SJSA1 (cell line): ENCODE results near the gene RASA3. TPM values are rescaled to one million over a fixed set of nuclear protein-coding genes. Genes with fewer than 3 reads are reported as not detected.

Source experiments
- DNase-seq, 2 experiments: peaks; one replicate each; pipeline ENCODE4 v3.0.0-alpha.2; 2015 to 2020; ENCODE audit warnings: low spot score in 2 of 2, low read depth in 1 of 2
- H3K27ac ChIP-seq: fragments of 250-450 bp; sonication (Bioruptor Pico); 2 replicates; pipeline ENCODE4 v1.5.1; 2020; ENCODE audit warnings: mild to moderate bottlenecking, moderate library complexity
- H3K27me3 ChIP-seq: fragments of 250-450 bp; sonication (Bioruptor Pico); replicated peaks from 2 replicates; pipeline ENCODE4 v1.5.1; 2020; ENCODE audit warnings: mild to moderate bottlenecking, moderate library complexity
- H3K36me3 ChIP-seq: fragments of 250-450 bp; sonication (Bioruptor Pico); 2 replicates; pipeline ENCODE4 v1.5.1; 2020; ENCODE audit warnings: mild to moderate bottlenecking
- H3K4me1 ChIP-seq: fragments of 250-450 bp; sonication (Bioruptor Pico); replicated peaks from 2 replicates; pipeline ENCODE4 v1.6.1; 2021; ENCODE audit warnings: mild to moderate bottlenecking
- H3K4me3 ChIP-seq: fragments of 250-450 bp; sonication (Bioruptor Pico); 2 replicates; pipeline ENCODE4 v1.5.1; 2020; ENCODE audit warnings: mild to moderate bottlenecking
- H3K9me3 ChIP-seq: fragments of 250-450 bp; sonication (Bioruptor Pico); replicated peaks from 2 replicates; pipeline ENCODE4 v1.5.1; 2020; ENCODE audit warnings: mild to moderate bottlenecking
- total RNA-seq: library from RNA; depleted of rRNA; stranded (reverse); fragments of >200 nt; shearing (Covaris generic); gene quantifications from 2 replicates; pipeline ENCODE4 v1.2.3, GENCODE V29; 2014

Gene RASA3
- total RNA-seq, 1 experiment from 2014 or later: 19.8 TPM

DNA sequence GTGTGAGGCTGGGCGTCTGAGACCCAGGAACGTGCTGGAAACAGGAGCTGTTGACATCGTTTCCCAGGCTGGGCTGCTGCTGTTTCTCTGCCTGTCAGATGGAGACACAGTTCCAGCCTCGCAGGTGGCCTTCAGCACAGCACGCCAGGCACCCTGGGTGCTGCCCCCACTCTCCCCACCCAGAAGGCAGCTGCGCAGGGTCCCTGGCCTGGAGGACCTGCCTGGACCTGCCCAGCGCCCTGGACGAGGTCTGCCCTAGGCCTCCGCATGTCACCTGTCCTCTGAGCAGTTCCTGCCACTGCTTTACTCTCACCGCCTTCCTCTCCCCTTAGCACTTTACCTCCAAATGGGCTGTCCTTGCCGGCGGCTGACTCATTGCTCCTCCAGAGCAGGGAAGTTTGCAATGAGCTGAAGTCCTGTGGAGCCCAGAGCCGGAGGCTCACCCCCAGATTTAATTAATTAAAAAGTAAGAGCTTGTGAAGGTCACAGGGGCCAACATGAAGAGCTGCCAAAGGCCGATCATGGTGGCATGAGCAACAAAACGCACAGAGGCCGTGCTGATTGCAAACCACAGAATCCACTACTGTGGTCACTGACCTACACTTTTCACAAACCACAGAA, 190.7 kb downstream of the RASA3 start:
- H3K4me3 ChIP-seq: no peak overlapping the region
- H3K27ac ChIP-seq: no peak overlapping the region
- H3K27me3 ChIP-seq: no peaks in the 10 kb centered on the region
- H3K9me3 ChIP-seq: no peaks in the 10 kb centered on the region
- no peaks in the 10 kb centered on the region for H3K36me3 ChIP-seq
- peaks cover 13% of the 10 kb centered on the region for H3K4me1 ChIP-seq
- peak; percentile 71 to 75 for DNase-seq

DNA sequence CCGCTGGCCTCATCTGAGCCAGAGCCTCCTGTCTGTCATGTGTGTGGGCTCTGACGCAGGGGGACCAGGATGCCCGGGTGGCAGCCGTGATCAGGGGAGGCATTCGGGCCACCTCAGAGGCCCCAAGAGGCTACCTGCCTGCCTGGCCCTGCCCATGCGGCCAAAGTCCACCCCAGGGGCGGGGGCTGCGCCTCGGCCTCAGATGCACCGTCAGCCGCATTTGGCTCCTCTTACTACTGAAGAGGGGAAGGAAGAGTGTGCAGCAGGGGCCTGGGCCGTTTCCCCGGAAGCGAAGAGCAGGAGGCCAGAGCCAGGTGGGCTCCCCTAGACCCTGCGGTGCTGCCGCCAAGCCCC, 192.5 kb downstream of the RASA3 start:
- Histone ChIP-seq H3K36me3 (no peaks in the 10 kb centered on the region), H3K27me3 (no peaks in the 10 kb centered on the region), H3K9me3 (no peaks in the 10 kb centered on the region), H3K4me3 (no peak overlapping the region), H3K4me1 (peaks cover 13% of the 10 kb centered on the region), H3K27ac (no peak overlapping the region)
- no peak for DNase-seq

DNA sequence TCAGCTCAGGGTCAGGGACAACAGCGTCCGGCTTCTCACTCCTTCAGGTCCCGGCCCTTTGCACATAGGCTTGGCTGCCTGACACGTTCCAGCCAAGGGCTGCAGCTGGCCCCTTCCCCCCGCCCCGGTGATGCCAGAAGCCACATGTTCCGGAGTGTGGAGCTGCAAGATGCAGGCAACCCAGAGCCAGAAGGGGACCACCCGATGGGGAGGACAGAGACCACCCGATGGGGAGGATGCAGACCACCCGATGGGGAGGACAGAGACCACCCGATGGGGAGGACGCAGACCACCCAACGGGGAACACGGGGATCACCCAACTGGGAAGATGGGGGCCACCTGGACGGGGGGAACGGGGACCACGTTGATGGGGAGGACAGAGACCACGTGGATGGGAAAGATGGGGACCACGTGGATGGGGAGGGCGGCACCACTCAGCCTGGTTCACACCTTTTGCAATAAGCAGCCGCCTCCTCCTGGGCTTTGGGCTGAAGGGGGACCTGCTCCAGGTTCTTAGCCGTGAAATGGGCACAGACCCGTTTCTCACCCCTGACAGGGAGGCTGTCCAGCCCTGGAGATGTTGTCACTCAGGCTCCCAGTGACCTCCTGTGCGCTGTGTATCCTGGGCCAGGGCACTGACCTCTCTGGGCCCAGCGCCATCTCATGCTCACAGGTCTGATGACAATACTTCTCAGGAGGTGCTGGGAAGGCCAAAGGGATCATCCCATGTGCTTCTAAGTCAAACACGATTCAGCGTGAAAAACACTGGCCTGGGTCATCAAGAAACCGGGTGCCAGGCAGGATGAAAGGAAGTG, 193.1 kb downstream of the RASA3 start:
- H3K9me3 ChIP-seq: no peaks in the 10 kb centered on the region
- no peaks in the 10 kb centered on the region for H3K27me3 ChIP-seq
- no peak for DNase-seq
- peaks cover 13% of the 10 kb centered on the region for H3K4me1 ChIP-seq
- H3K4me3 ChIP-seq: no peak overlapping the region
- H3K36me3 ChIP-seq: no peaks in the 10 kb centered on the region
- no peak overlapping the region for H3K27ac ChIP-seq

DNA sequence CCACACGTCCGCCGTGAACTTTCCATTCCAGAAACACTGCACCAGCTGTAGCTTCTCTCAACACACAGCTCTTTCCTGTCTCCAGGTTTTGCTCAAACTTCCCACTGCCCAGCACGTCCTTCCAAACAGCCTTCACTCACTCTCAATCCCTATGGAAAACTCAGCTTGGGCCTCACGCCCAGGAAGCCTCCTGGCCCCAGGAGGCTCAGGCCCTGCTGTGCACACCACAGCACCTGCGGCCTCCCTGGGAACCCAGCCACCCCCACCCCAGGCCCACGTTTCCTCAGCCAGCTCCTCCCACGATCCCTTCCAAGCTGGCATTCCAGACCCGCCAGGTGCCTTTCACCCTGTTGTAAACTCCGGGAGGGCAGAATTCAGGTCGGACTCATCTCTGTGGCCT, 193.7 kb downstream of the RASA3 start:
- no peak for DNase-seq
- Histone ChIP-seq H3K9me3 (no peaks in the 10 kb centered on the region), H3K4me1 (peaks cover 13% of the 10 kb centered on the region), H3K36me3 (no peaks in the 10 kb centered on the region), H3K27me3 (no peaks in the 10 kb centered on the region), H3K27ac (no peak overlapping the region), H3K4me3 (no peak overlapping the region)

DNA sequence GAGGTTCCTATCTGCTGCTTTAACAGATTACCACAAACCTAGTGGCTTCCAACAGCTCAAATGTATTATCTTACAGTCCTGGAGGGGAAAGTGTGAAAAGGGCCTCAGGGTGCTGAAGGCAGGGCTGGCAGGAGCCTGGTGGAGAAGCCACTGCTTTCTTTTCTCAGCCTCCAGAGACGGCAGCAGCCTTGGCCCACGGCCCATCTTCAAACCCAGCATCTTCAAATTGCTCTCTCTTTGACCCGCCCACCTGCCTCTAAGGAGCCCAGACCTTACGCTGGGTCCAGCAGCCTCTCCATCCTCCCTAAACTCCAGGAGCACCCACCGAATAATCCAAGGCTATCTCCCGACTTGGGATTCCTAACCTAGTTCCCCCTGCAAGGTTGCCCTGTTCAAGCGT, 194.2 kb downstream of the RASA3 start:
- Histone ChIP-seq H3K27ac (no peak overlapping the region), H3K4me1 (peaks cover 13% of the 10 kb centered on the region), H3K27me3 (no peaks in the 10 kb centered on the region), H3K9me3 (no peaks in the 10 kb centered on the region), H3K36me3 (no peaks in the 10 kb centered on the region), H3K4me3 (no peak overlapping the region)
- DNase-seq: no peak

DNA sequence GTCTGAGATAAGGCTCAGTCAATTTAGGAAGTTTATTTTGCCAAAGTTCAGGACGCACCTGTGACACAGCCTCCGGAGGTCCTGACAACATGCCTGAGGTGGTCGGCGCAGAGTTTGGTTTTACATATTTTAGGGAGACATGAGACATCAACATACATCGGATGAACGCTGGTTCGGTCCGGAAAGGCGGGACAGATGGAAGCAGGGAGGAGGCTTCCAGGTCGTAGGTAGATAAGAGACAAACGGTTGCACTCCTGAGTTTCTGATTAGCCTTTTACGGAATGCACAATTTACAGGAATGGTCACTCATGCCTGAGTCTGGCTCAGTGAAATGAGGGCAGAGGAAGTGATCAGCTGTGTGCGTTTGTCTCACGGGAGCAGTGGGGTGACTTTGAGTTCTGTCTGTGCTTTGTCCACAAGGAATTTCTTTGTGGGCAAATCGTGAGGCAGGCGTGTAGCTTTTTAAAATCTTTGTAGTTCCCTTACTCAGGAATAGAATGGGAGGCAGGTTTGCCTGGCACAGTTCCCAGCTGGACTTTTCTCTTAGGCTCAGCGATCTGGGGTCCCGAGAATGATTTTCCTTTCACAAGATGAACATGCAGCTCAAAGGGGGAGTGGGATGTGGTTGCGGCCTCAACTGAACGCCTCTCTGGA, 194.8 kb downstream of the RASA3 start:
- no peaks in the 10 kb centered on the region for H3K9me3 ChIP-seq
- no peak for DNase-seq
- H3K27me3 ChIP-seq: no peaks in the 10 kb centered on the region
- H3K27ac ChIP-seq: no peak overlapping the region
- peaks cover 13% of the 10 kb centered on the region for H3K4me1 ChIP-seq
- no peaks in the 10 kb centered on the region for H3K36me3 ChIP-seq
- no peak overlapping the region for H3K4me3 ChIP-seq

DNA sequence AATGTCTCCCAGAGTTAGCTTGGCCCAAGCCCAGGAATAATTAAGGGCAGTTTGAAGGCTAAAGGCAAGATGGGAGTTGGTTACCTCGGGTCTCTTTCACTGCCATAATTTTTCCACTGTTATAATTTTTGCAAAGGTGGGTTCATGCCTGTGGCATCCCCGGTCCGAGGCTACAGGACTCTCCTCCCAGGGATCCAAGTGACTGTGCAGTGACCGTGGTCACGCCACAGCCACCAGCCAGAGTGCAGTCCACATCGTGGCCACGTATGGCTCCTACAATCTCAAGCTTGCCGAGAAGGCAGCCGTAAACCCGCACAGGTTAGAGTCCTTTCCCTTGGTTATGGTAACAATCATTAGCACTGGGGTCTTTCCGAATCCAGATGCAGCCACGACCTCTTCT, 195.3 kb downstream of the RASA3 start:
- Histone ChIP-seq H3K27ac (no peak overlapping the region), H3K36me3 (no peaks in the 10 kb centered on the region), H3K4me1 (peaks cover 8% of the 10 kb centered on the region), H3K9me3 (no peaks in the 10 kb centered on the region), H3K27me3 (no peaks in the 10 kb centered on the region), H3K4me3 (no peak overlapping the region)
- DNase-seq: no peak

DNA sequence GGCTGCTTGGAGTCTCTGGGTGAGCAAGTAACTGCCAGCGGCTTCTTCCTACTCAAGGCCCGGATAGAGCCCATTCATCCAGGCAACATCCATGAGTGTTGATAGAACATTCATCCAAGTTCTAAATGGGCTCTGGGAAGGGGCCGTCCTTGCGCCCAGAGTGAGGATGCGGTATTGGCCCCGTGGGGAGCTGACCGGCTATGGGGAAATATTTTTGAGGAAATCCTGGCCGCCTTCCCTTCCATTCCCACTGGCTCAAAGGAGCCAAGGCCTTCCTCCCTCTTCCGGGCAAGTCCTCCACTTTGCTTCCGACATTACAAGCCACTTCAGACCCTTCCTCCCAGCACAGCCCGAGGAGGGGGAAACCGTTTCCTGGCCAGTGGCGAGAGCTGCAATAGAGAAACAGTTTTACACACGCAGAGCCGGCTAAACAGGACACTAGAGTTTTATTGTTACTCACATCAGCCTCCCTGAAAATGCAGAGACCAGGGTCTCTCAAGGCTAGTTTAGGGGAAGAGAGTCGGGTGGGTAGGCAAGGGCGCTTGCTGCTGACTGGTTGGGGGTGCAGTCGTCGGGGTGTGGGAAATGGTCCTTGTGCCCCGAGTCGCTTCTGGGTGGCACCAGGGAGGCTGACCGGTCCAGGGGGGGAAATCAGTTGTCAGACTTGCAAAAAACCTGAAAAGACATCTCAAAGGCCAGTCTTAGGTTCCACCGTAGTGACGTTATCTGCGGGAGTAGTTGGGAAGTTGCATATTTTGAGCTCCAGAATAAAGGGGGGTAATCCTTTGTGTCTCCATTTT, 196.1 kb downstream of the RASA3 start:
- DNase-seq: no peak
- H3K27ac ChIP-seq: no peak overlapping the region
- H3K27me3 ChIP-seq: no peaks in the 10 kb centered on the region
- H3K36me3 ChIP-seq: no peaks in the 10 kb centered on the region
- H3K4me1 ChIP-seq: peaks cover under 1% of the 10 kb centered on the region
- no peak overlapping the region for H3K4me3 ChIP-seq
- H3K9me3 ChIP-seq: no peaks in the 10 kb centered on the region

DNA sequence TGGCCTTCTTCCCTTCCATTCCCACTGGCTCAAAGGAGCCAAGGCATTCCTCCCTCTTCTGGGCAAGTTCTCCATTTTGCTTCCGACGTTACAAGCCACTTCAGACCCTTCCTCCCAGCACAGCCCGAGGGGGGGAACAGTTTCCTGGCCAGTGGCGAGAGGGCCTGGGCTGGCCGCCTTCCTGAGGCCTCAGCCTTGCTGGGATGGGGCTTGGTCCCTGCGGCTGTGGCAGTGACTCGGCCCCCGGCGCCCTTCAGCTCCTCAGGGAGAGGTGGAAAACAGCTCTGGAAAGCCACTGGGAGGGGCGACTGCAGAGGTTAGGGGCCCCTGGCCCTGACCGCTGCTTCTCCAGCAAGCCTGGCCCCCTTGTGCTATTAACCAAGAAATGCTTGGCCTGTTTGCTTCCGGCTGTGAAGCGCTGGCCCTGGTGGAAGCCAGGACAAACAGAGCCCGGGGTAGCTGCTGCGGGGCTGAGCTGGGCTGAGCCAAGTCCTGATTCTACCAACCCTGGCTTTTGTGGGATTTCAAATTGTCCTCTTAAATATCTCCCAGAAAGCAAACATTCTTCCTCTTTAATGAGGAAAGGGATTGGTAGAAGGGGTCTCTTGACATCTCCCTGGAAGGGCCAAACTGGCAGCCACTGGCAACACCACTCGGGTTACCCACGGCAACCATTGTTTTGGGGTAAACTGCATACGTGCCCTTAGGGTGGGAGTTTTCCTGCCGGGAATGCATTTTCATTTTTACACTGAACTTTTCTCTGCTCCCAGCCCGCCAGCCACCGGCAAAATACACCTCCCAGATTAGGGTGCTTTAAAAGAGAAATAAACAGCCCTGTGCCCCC, 197.2 kb downstream of the RASA3 start:
- Histone ChIP-seq H3K36me3 (no peaks in the 10 kb centered on the region), H3K9me3 (no peaks in the 10 kb centered on the region), H3K27me3 (no peaks in the 10 kb centered on the region), H3K4me1 (no peaks in the 10 kb centered on the region), H3K27ac (no peak overlapping the region), H3K4me3 (no peak overlapping the region)
- DNase-seq: no peak

DNA sequence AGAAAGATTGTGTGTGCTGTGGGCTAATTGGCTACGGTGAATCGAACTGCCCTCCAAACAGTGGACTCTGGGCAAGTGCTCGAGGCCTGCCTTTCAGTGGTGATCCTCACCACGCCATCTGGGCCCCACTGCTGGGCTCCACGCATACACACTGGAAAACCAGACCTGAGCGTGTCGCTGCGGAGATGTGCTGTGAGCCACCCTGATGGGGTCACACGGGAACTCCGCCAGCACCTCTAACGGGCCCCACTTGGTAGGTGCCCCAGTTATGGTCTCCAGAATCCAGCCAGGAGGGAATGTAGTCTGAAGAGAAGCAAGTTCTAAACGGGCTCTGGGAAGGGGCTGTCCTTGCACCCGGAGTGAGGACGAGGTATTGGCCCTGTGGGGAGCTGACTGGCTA, 197.8 kb downstream of the RASA3 start:
- Histone ChIP-seq H3K27ac (no peak overlapping the region), H3K36me3 (no peaks in the 10 kb centered on the region), H3K9me3 (no peaks in the 10 kb centered on the region), H3K4me1 (peaks cover 4% of the 10 kb centered on the region), H3K4me3 (no peak overlapping the region), H3K27me3 (no peaks in the 10 kb centered on the region)
- no peak for DNase-seq

DNA sequence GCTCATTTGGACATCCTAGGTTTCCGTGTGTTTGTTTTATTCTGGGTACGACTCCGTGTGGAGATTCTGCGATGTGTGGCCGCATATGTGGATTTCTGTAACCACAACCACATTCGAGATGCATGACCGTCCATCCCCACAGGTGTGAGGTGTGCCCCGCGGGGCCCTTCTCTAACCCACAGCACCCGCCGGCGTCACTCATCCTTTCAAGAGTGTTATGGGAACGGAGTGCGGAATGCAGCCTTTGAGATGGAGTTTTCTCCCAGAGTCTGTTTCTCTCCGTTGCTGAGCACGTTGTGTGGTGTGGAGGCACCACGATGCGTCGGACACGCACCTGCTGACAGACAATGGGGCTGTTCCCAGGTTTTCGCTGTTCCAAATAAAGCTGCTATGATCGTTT, 198.5 kb downstream of the RASA3 start:
- H3K4me3 ChIP-seq: no peak overlapping the region
- H3K27ac ChIP-seq: no peak overlapping the region
- no peak for DNase-seq
- no peaks in the 10 kb centered on the region for H3K9me3 ChIP-seq
- no peaks in the 10 kb centered on the region for H3K36me3 ChIP-seq
- H3K4me1 ChIP-seq: peaks cover 10% of the 10 kb centered on the region
- no peaks in the 10 kb centered on the region for H3K27me3 ChIP-seq

DNA sequence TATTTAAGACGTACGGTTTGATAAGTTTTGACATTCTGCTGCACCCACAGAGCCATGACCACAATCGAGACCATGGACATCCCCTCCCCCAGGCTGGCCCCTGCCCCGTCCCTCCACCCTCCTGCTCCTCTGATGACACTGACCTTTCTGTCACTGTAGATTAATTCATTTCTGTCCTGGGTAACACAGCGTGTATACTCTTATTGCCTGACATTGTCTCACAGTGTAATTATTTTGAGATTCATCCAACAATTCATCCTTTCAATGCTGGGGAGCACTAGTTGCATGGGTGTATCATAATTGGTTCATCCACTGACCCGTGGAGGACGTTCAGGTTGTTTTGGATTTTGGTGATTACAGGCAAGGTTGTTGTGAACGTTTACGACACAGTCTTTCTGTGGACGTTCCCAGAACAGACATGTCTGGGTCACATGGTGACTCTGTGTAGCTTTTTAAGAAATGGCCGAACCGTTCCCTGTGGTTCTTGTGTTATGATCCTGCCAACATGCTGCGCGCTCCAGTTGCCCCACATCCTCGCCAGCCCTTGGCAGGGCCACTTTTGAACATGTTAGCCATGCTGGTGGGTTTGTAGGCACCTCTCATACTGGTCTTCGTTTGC, 200.5 kb downstream of the RASA3 start:
- Histone ChIP-seq H3K27ac (no peak overlapping the region), H3K9me3 (no peaks in the 10 kb centered on the region), H3K4me3 (no peak overlapping the region), H3K4me1 (peaks cover 30% of the 10 kb centered on the region), H3K27me3 (no peaks in the 10 kb centered on the region), H3K36me3 (no peaks in the 10 kb centered on the region)
- no peak for DNase-seq
